ENCODE data around the gene TMEM256.

The TMEM256 gene

DNA sequence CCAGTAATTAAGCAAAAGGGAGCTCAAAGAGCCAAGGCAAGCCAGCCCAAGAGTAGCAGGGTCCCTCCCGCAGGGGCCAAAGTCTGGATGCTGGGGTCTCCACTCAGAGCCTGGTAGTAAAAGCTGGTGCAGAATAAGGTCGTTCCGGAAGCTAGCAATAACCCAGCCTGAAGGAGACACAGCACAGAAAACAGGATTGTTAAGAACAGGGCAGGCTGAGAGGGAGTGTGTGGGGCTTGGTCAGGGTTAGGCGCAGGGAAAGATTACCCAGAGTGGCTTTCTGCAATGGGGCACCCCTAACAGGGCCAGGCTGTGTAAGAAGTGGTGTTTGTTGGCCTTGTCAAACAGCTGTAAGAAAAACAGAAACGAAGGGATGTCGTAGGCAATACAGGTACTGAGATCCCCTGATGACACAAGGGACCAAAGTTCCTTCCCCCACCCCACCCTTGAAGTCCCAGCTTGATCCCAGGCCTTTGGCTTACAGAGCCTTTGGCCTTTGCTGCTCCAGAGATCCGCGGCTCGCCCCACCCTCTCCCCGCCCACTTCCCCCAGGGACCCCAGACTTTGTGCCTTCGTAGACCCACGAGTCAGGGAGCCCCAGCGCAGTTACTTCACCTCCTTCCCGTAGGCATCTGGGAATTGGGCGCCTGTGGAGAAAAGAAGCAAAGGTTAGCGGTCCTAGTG lies 712 bp downstream of the TMEM256 start:
- TF ChIP-seq, protein P1, sequence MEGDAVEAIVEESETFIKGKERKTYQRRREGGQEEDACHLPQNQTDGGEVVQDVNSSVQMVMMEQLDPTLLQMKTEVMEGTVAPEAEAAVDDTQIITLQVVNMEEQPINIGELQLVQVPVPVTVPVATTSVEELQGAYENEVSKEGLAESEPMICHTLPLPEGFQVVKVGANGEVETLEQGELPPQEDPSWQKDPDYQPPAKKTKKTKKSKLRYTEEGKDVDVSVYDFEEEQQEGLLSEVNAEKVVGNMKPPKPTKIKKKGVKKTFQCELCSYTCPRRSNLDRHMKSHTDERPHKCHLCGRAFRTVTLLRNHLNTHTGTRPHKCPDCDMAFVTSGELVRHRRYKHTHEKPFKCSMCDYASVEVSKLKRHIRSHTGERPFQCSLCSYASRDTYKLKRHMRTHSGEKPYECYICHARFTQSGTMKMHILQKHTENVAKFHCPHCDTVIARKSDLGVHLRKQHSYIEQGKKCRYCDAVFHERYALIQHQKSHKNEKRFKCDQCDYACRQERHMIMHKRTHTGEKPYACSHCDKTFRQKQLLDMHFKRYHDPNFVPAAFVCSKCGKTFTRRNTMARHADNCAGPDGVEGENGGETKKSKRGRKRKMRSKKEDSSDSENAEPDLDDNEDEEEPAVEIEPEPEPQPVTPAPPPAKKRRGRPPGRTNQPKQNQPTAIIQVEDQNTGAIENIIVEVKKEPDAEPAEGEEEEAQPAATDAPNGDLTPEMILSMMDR (conservative IDR thresholded peaks at IDR 0.05; ENCODE audit: low read depth, low read length): no peak
- no peak for DNase-seq (ENCODE audit: low read depth)

DNA sequence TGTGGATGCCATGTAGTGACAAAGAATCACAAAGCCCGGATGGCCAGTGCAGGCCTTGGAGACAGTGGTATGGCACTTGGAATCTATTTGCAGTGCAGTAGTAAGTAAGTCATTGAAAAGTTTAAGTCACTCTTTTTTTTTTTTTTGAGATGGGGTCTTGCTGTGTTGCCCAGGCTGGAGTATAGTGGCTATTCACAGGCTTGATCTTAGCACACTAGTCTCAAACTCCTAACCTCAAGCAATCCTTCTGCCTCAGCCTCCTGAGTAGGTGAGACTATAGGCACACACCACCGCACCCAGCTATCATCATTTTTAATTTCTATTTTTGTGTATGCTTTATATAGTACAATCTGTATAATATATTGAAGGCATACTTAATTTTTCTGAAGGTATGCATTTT lies 5.3 kb downstream of the TMEM256 start:
- no peak for DNase-seq (ENCODE audit: low read depth)
- TF ChIP-seq, protein P1 (conservative IDR thresholded peaks at IDR 0.05; ENCODE audit: low read depth, low read length): no peak
- H3K4me3 ChIP-seq (ENCODE audit: low read length): no peak overlapping the region

More for the DNA sequence above, 712 bp downstream of the TMEM256 start:
- peak overlapping the region; percentile 77 for H3K4me3 ChIP-seq (ENCODE audit: low read length)

DNA sequence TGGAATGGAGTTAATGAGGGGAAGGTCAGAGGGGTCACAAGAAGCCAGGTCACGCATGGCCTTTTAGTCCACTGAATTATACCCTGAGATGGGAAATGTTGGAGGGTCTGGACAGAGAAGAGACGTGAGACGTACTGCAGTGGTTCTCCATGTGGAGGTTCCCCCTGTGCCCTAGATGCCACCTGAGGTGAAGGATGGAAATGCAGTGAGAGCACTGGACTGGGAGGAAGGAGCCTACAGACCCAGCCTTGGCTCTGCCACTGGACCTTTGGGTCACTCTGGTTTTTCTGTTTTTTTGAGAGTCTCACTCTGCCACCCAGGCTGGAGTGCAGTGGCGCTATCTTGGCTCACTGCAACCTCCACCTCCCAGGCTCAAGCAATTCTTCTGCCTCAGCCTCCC lies 7.8 kb downstream of the TMEM256 start:
- no peak for DNase-seq (ENCODE audit: low read depth)
- TF ChIP-seq, protein P1 (conservative IDR thresholded peaks at IDR 0.05; ENCODE audit: low read depth, low read length): no peak
- H3K4me3 ChIP-seq (ENCODE audit: low read length): no peak overlapping the region

DNA sequence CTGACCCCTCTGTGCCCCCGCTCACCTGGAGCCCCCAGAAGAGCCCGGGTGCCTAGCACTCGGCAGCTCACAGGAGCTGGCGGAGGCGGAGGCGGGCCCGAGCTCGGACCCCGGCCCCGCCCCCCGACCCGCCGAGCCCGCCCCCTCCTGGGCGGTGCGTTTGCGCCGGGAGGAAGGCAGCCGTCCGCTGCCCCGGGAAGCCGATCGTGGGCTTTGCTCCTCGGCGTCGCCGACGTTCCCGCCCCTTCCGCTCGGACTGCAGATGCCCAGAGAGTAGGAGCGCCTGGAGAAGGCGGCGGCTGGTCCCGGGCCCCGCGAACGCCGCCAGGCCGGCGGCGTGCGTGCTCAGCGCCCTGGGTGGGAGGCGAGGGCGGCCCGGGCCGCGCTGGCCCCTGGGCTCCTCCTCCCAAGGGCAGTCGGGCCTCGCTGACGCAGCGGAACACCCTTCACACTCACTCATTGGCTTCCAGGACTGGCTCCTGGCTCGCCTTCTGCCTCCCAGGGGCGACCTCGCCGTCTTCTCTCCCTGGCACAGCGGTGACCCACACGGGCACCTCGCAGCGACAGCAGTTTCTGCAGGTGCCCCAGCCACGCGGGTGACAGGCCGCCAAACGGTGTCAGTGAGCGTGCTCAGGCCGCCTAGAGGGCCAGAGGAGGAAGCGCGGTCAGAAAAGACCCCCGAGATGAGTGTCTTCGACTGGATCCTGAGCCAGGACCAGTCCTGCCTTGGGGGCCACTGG lies 9.3 kb downstream of the TMEM256 start, which contains the start of gene PLSCR3:
TSS of gene PLSCR3 (minus strand) at position 74 of the 740 bp plus-strand sequence. CDS start 415 bp downstream, outside the sequence.
- TF ChIP-seq, protein P1 (conservative IDR thresholded peaks at IDR 0.05; ENCODE audit: low read depth, low read length): peak; percentile 47
- peak; percentile 54 for DNase-seq (ENCODE audit: low read depth)

DNA sequence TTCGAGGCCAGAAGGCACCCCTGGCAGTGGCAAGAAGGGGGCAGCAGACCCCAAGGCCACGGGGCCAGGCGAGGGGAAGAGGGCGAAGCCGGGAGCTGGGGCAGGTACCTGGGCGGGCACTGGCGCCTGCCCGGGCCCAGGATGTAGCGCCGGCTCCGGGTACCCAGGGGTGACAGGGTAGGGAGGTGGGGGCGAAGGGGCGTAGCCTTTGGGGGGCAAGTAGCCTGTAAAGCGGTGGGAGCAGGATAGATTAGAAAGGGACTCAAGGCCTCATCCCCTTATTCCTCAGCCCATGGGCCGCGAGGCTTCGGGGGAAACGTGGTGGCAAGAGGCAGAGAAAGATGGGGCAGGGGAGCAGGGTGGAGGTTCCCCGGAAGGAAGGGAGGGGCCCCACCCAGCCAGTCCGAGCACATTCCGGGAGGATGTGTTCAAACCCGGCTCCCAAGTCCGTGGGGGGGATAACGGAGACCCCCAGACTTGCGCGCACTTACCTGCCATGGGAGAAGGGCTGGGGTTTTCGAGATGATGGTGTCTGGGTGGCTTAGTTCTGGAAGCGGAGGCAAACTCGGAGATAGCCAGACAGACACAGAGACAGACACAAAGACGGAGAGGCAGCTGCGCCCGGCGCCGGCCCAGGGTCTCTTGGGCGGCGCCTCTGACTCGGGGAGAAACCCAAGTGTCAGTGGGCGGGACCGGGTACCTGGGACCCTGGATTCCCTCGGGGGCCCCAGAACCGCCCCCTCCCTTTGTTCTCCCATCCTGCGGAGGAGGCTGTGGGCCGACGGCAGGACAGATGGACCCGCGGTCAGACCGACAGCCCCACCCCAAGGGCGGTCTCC lies 10.1 kb downstream of the TMEM256 start:
- DNase-seq (ENCODE audit: low read depth): no peak
- TF ChIP-seq, protein P1 (conservative IDR thresholded peaks at IDR 0.05; ENCODE audit: low read depth, low read length): peak; percentile 29
- H3K4me3 ChIP-seq (ENCODE audit: low read length): peak overlapping the region; percentile 85

More for the DNA sequence above, 9.3 kb downstream of the TMEM256 start, which contains the start of gene PLSCR3:
- H3K4me3 ChIP-seq (ENCODE audit: low read length): peak within 1 kb of the TSS; percentile 85

DNA sequence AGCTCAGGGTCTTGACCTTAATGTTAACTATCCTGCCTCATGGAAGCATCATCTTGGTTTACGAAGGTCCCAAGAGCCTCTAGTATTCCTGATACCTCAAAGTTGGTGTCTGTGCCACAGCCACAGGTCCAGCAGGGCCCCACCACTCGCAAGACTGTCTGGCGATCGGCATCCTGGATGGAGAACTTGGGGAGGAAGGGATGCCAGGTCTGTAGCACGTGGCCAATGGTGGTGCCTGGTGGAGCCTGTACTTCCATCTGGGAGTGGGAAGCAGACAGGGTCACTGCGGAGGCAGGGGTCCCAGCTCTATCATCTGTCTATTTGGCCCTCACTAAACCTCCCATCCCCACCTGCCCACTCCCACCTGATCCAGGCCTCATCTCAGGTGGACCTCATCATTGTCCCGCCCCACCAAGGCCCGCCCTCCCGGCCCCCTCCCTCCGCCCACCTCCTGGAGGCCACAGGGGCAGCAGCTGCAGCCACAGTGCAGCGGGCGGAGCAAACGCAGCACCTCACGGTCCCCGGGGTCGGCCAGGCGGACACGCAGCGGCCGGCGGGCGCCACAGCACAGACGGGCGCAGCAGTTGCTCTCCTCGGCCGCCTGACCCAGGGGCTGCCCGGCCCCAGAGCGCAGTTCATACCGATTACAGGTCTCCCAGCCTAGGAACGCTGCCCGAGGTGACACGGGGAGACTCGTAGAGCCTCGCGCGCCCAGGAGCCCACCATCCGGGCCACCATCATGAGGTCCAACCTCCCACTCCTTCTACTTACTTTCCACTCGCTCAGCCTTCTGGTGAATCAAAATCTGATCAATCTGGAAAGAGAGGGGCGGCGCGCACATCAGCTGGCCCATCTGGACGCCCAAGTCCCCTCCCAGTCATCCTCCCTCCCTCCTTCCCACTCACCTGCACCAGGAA lies 10.9 kb downstream of the TMEM256 start:
- DNase-seq (ENCODE audit: low read depth): no peak
- TF ChIP-seq, protein P1 (conservative IDR thresholded peaks at IDR 0.05; ENCODE audit: low read depth, low read length): no peak
- H3K4me3 ChIP-seq (ENCODE audit: low read length): peak overlapping the region; percentile 85

All from retinal pigment epithelial cell (primary cell).